A673 (cell line): ENCODE results near the gene ZCCHC24. TPM values are rescaled to one million over a fixed set of nuclear protein-coding genes. Genes with fewer than 3 reads are reported as not detected.

ENCODE experiments used
- BruUV-seq: library from RNA; stranded (reverse); fragments of 400-500 nt; replicated peaks from 2 replicates; lab custom pipeline; 2021; lab: Mats Ljungman, UMichigan
- CTCF ChIA-PET: fragments of 300-600 bp; sonication (Branson Sonifier 250); formaldehyde crosslinking; loops from one replicate; lab custom pipeline; 2022; ENCODE audit warnings: antibody characterized with exemption; lab: Charles Lee
- POLR2A ChIA-PET: fragments of 300-600 bp; sonication (Branson Sonifier 250); formaldehyde crosslinking; loops from one replicate; lab custom pipeline; 2022; ENCODE audit warnings: antibody characterized with exemption; ENCODE audit not compliant: low non-redundant PET; lab: Charles Lee
- DNase-seq: peaks from one replicate; pipeline ENCODE4 v3.0.0-alpha.2; 2015; ENCODE audit warnings: low spot score
- H3K27ac ChIP-seq: fragments of 200-600 bp; sonication (generic); 2 replicates; pipeline ENCODE4 v1.5.1; 2016; ENCODE audit warnings: mixed run types, low read depth, mild to moderate bottlenecking, mixed read lengths, antibody characterized with exemption, low read length; ENCODE audit not compliant: poor library complexity, severe bottlenecking
- H3K27me3 ChIP-seq: fragments of 200-600 bp; sonication (generic); replicated peaks from 2 replicates; pipeline ENCODE4 v1.6.1; 2017; ENCODE audit warnings: mixed run types, low read depth, mild to moderate bottlenecking, mixed read lengths, antibody characterized with exemption, low read length; ENCODE audit not compliant: insufficient read depth, poor library complexity
- H3K36me3 ChIP-seq: fragments of 200-600 bp; sonication (generic); 2 replicates; pipeline ENCODE4 v1.6.1; 2016; ENCODE audit warnings: mixed run types, mild to moderate bottlenecking, mixed read lengths, antibody characterized with exemption, low read length; ENCODE audit not compliant: insufficient read depth, poor library complexity, severe bottlenecking
- H3K4me1 ChIP-seq: fragments of 200-600 bp; sonication (generic); 2 replicates; pipeline ENCODE4 v1.6.1; 2017; ENCODE audit warnings: mixed run types, mild to moderate bottlenecking, mixed read lengths, antibody characterized with exemption, low read length; ENCODE audit not compliant: insufficient read depth, poor library complexity, severe bottlenecking
- H3K4me3 ChIP-seq: fragments of 200-600 bp; sonication (generic); 2 replicates; pipeline ENCODE4 v1.5.1; 2016; ENCODE audit warnings: low read depth, mixed run types, mild to moderate bottlenecking, mixed read lengths, low read length; ENCODE audit not compliant: poor library complexity, severe bottlenecking
- H3K9me3 ChIP-seq: fragments of 200-600 bp; sonication (generic); 2 replicates; pipeline ENCODE4 v1.6.1; 2016; ENCODE audit warnings: mixed run types, low read depth, mild to moderate bottlenecking, mixed read lengths, antibody characterized with exemption, low read length; ENCODE audit not compliant: poor library complexity, severe bottlenecking
- EZH2 ChIP-seq: fragments of 200-600 bp; sonication (generic); IDR thresholded peaks from 2 replicates; pipeline ENCODE4 v1.6.1; 2017; ENCODE audit warnings: borderline replicate concordance, low read depth, mild to moderate bottlenecking, mixed read lengths, antibody characterized with exemption, low read length; ENCODE audit not compliant: poor library complexity, severe bottlenecking
- intact Hi-C: fragments of 100-400 bp; cut with micrococcal nuclease; formaldehyde crosslinking; loops from one replicate; pipeline ENCODE4 v1.10.0; 2022; ENCODE audit not compliant: unreplicated experiment
- total RNA-seq: library from RNA; stranded (reverse); gene quantifications from 2 replicates; pipeline ENCODE4 v1.2.3, GENCODE V29; 2021
- TF ChIP-seq, protein P1 (sequence below): fragments of 300-800, 200-600 bp; sonication (generic); conservative IDR thresholded peaks from 2 replicates; pipeline ENCODE4 v1.5.1; 2017; ENCODE audit warnings: low read depth, mild to moderate bottlenecking, antibody characterized with exemption, low read length, moderate library complexity, mixed read lengths

The ZCCHC24 gene
- total RNA-seq, 1 experiment from 2014 or later: 9.8 TPM

DNA sequence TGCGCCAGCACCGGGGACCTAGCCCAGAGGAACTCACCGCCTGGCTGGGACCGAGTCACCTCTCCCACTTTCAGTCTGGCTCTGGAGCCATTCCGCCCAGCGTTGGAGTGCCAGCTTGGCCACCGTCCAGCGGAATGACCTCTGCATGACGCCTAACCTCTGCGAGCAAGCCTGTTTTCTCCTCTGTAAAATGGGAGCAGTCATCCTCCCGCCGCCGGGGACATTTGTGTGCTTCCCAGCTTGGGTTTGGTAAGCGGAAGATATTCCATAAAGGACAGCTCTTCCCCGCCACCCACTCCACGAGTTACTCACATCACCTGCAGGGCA, 1.3 kb upstream of the ZCCHC24 start:
- CTCF ChIA-PET: interaction anchor here (0.7 kb wide), 1 partner anchor 17 kb away, joined by 5 read pairs; no protein-coding TSS in a partner anchor
- no TSS peak for BruUV-seq
- H3K4me1 ChIP-seq: peaks cover 20% of the 10 kb centered on the region
- intact Hi-C loops: no loop called here
- peak overlapping the region; percentile 64 for H3K4me3 ChIP-seq
- no peak for DNase-seq
- POLR2A ChIA-PET: interaction anchor here (0.7 kb wide), 1 partner anchor 105 kb away, joined by 11 read pairs; no protein-coding TSS in a partner anchor
- peak overlapping the region; percentile 88 for H3K27ac ChIP-seq
- no peaks in the 10 kb centered on the region for H3K36me3 ChIP-seq
- no peaks in the 10 kb centered on the region for H3K9me3 ChIP-seq
- TF ChIP-seq, protein P1, sequence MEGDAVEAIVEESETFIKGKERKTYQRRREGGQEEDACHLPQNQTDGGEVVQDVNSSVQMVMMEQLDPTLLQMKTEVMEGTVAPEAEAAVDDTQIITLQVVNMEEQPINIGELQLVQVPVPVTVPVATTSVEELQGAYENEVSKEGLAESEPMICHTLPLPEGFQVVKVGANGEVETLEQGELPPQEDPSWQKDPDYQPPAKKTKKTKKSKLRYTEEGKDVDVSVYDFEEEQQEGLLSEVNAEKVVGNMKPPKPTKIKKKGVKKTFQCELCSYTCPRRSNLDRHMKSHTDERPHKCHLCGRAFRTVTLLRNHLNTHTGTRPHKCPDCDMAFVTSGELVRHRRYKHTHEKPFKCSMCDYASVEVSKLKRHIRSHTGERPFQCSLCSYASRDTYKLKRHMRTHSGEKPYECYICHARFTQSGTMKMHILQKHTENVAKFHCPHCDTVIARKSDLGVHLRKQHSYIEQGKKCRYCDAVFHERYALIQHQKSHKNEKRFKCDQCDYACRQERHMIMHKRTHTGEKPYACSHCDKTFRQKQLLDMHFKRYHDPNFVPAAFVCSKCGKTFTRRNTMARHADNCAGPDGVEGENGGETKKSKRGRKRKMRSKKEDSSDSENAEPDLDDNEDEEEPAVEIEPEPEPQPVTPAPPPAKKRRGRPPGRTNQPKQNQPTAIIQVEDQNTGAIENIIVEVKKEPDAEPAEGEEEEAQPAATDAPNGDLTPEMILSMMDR: no peak
- H3K27me3 ChIP-seq: no peaks in the 10 kb centered on the region

DNA sequence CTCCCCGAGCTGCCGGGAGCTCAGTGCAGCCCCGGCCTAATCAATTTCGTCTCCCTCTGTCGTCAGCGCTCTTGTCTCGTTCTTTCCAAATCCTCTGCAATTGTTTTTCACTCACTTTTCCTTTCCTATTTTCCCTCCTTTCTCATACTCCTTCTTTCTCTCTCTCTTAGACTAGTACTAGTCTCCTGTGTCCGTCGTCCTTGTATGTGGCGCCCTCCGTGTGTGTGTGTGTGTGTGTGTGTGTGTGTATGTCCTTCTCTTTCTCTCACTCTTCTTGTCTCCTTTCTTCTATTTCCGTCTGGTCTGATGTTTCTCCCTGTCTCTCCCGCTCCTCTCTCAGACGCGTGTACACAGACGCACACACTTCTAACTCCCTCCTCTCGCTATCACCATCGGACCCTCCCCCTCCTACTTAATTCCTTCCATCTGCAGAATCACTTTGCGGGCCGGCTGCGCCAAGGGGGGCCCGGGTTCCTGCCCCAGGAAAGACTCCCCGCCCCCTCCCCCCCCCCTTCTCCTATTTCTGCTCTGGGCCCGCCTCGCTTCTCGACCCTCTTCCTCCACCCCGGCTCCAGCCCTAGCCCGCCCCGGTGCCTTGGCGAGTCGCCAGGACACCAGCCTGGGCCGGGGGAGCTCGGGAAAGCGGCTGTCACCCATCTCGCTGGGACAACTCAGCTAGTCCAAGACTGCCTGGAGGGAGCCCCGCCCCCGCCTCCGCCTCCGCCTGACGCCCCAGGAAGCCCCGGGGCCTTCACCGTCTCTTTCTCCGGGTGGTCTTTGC, 743 bp upstream of the ZCCHC24 start:
- CTCF ChIA-PET: interaction anchor here (0.6 to 1.1 kb wide), 3 partner anchors 16 to 72 kb away, joined by 3 to 5 read pairs (median 4); no protein-coding TSS in a partner anchor
- DNase-seq: peak; percentile 86

DNA sequence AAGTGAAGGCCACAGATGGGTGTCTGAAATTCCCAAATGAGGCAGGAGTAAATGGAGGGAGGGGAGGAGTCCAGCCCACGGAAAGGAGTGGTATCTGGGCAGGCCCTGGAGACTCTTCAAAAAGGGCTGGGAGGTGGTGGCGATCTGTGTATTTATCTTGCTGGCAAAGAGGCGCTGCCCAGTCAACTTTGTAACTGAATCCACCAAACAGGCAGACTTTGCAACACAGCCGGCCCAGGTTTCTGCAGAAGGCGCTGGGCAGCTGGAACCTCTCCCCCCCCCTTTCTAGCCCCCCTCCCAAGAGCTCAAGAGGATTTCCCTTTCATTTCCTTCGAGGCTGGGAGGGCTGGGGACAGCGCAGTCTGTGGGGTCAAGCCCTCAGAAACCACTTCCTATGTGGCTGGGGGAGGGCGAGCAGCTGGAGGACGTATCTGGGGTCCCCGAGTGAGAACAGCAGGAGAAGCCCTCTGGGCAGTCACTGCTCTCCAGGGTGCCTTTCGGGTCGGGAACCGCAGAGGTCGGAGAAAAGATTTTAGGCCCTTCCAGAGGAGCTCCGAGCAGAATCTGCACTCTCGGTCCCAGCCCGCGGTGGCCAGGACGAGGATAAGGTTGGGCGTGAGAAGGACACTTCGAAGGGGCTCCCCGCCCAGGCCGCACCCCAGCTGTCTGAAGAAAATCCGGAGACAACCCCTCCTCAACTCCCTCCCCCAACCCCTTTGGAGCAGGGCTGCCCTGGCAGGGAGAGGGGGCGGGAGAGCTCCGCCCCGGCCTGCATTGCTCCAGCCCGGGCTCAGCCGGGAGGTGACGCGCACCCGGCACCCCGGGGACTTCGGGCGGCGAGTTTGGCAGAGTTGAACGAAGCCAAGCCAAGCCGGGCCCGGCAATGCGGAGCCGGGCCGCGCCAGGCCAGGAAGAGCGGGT, 965 bp downstream of the ZCCHC24 start:
- no peaks in the 10 kb centered on the region for H3K36me3 ChIP-seq
- BruUV-seq: no TSS peak
- peak overlapping the region; percentile 42 for H3K27ac ChIP-seq
- ChIA-PET CTCF (interaction anchor here (0.5 to 1.7 kb wide), 4 partner anchors 23 to 688 kb away, joined by 3 to 4 read pairs (median 4); no protein-coding TSS in a partner anchor), POLR2A (no interaction called here)
- no peaks in the 10 kb centered on the region for H3K9me3 ChIP-seq
- no peaks in the 10 kb centered on the region for H3K27me3 ChIP-seq
- peaks cover 20% of the 10 kb centered on the region for H3K4me1 ChIP-seq
- intact Hi-C loops: no loop called here
- peak overlapping the region; percentile 64 for H3K4me3 ChIP-seq
- TF ChIP-seq EZH2: no peak
- TF ChIP-seq, protein P1: no peak
- peak; percentile 66 for DNase-seq

More for the DNA sequence above, 743 bp upstream of the ZCCHC24 start:
- no TSS peak for BruUV-seq
- Histone ChIP-seq H3K27ac (peak overlapping the region; percentile 88), H3K27me3 (no peaks in the 10 kb centered on the region), H3K9me3 (no peaks in the 10 kb centered on the region), H3K36me3 (no peaks in the 10 kb centered on the region), H3K4me3 (peak overlapping the region; percentile 64), H3K4me1 (peaks cover 20% of the 10 kb centered on the region)
- intact Hi-C loops: no loop called here
- no peak for TF ChIP-seq EZH2
- TF ChIP-seq, protein P1: no peak
- POLR2A ChIA-PET: interaction anchor here (0.7 kb wide), 1 partner anchor 106 kb away, joined by 11 read pairs; no protein-coding TSS in a partner anchor
